Left colon (tissue), 2 donors: ENCODE measurements around the gene PLET1. TPM values are rescaled to one million over a fixed set of nuclear protein-coding genes. Genes with fewer than 3 reads are reported as not detected.

Source experiments
- total RNA-seq, 2 donors: library from RNA; stranded (reverse); fragmentation: NEBNext Ultra II Directional; extraction: Animal tissue kit (Norgen Biotek cat#: 25700); gene quantifications; one replicate each; pipeline ENCODE4 v1.2.1, GENCODE V29; 2021
- donor health status: DM: no; HTN: no; CAD: no.
- donor health status: DM: yes; HTN: yes; CAD: no.

Gene PLET1
- total RNA-seq, 2 donors from 2014 or later = not detected

Other genes starting within 250 kb of the PLET1 start
- gene DLAT, start 235.5 kb downstream of the PLET1 start, total RNA-seq = 10 to 100 TPM; 51.1 to 75.3 TPM
- under 1 TPM; 0.92 to 0.98 TPM for gene PIH1D2, start 186.8 kb downstream of the PLET1 start, total RNA-seq
- gene NKAPD1, start 186.6 kb downstream of the PLET1 start, total RNA-seq = 10 to 100 TPM; 13.5 to 13.9 TPM
- 10 to 100 TPM; 49.1 to 65.1 TPM for gene TIMM8B, start 174.1 kb downstream of the PLET1 start, total RNA-seq
- gene SDHD, start 174.0 kb downstream of the PLET1 start, total RNA-seq = 100 to 1,000 TPM; 215 to 252 TPM
- 100 to 1,000 TPM in 1 of 2 donors, 10 to 100 TPM in 1; 74.7 to 154 TPM for gene IL18, start 96.8 kb downstream of the PLET1 start, total RNA-seq
- gene TEX12, start 93.5 kb downstream of the PLET1 start, total RNA-seq = under 1 TPM; 0.31 to 0.39 TPM
- gene BCO2, start 85.3 kb downstream of the PLET1 start, total RNA-seq = 1 to 10 TPM; 3.4 to 4.3 TPM
- 10 to 100 TPM; 33.0 to 36.6 TPM for gene PTS, start 34.4 kb downstream of the PLET1 start, total RNA-seq